ENCODE results near the gene CNPY1.

- TF ChIP-seq CTCF (IDR thresholded peaks at IDR 0.05; ENCODE audit: poor library complexity) (no peak), EZH2 (IDR thresholded peaks at IDR 0.05; ENCODE audit: borderline replicate concordance) (no peak)
Measured at GRCh38 chr7:155584261-155584660, 37.9 kb upstream of the CNPY1 start.

Measured in hepatocyte (in vitro differentiated cells).